ENCODE results near the gene SPRR2A.
A peak's percentile ranks its signal among the peaks of the same experiment; 100 is the strongest.
"Not testable (repeated sequence)": the region's sequence is repeated elsewhere in the genome, so short reads cannot be mapped to it uniquely, and the experiment has no call there.

SPRR2A gene

DNA sequence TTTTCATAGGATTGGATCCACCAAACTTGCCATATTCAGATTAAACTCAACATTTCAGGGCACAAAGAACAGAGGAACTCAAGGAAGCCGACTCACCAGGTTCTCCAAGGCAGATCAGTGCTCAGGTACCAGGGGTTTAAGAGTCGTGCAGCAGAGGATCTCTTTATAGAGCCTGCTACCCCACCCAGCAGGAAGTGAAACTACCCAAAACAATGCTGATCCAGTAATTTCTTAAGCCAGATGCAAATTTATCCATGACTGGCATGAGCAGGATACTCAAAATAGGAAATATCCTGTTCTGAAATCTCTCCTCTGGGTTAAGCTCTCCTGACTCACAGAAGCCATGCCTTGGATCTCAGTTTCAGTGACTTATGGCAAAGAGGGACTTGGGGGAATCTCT lies at the start of gene SPRR2A:
SPRR2A (minus strand) TSS at position 138 of the 400 bp plus-strand sequence. CDS start 777 bp downstream, outside the sequence.
- DNase-seq (ENCODE audit: low spot score), result no peak

DNA sequence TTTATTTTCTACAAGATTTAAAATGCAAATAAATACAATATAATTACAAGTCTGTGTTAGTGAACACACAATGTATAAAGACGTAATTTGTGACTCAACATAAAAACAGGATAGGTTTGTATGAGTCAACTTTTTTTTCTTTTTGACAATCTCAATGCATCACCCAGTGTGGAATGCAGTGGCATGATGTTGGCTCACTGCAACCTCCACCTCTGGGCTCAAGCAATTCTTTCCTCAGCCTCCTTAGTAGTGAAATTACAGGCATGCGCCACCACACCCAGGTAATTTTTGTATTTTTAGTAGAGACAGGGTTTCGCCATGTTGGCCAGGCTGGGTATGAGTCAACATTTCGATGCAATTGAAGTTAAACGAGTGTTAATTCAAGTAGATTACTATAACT lies 42.9 kb upstream of the SPRR2A start:
- DNase-seq (ENCODE audit: low spot score), result peak; percentile 26

GRCh38 chr1:153099461-153100045 lies 42.2 kb upstream of the SPRR2A start:
- no peak for DNase-seq (ENCODE audit: low spot score)

GRCh38 chr1:153095764-153096163 lies 38.5 kb upstream of the SPRR2A start:
- no peak for DNase-seq (ENCODE audit: low spot score)

- no peak for DNase-seq (ENCODE audit: low spot score)
These were observed 37.1 kb upstream of the SPRR2A start, which contains the start of gene SPRR2E for GRCh38 chr1:153094426-153094825. Gene SPRR2E, minus strand, starts transcription at chr1:153094526. Its CDS starts 775 bp downstream, at chr1:153093751.

DNA sequence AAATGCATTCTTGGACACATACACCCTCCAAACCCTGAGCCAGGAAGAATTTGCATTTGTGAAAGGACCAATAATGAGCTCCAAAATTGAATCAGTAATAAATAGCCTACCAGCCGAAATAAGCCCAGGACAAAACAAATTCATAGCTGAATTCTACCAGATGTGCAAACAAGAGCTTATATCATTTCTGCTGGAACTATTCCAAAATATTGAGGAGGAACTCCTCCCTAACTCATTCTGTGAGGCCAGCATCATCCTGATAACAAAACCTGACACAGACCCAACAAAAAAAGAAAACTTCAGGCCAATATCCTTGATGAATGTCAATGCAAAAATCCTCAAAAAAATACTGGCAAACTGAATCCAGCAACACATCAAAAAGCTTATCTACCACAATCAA lies 30.3 kb upstream of the SPRR2A start:
- DNase-seq (ENCODE audit: low spot score), result no peak

- no peak for DNase-seq (ENCODE audit: low spot score)
These were observed 24.4 kb upstream of the SPRR2A start for GRCh38 chr1:153081736-153082135.

DNA sequence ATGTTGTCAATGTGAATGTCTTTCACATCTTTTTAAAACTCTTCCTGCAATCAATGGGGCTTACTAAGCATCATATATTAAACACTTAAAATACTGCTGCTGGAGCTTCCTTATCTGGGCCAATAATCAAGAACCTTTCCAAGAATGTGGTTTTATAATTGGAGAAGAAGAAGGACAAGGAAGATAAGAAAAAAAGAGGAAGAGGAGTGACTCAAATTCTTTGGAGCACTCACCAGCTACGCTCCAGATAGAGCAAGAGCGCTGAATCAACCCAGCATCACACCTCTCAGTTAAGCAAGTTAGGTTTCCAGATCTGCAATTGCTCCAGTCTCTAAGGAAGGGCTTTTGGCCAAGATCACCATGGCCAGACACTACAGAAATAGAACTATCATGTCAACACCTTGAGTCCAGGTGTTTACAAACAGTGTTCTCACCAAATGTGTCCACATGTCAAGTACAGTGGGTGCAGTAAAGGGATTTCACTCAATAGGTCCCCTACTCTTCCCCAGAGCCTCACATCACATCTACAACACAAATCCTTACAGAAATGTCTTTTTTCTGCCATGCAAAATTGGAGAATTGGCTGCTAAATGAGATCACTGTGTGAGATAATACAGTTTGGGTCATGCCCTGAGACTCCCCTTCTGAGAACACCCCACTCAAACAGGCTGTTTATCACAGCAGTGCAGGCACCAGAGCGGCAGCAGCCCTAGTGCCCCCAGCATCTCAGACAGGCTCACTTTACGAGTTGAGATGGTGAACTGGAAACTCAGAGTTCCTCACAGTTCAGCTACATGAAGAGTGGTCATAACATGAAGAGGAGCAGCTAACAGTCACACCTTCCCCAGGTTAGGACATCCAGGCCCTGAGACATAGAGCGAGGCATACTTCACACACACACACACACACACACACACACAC lies 15.8 kb upstream of the SPRR2A start:
- no peak for DNase-seq (ENCODE audit: low spot score)

GRCh38 chr1:153071511-153071910 lies 14.2 kb upstream of the SPRR2A start, which contains the start of gene SPRR2B:
Gene SPRR2B, minus strand, starts transcription at chr1:153071611. Its CDS starts 772 bp downstream, at chr1:153070839.
- DNase-seq (ENCODE audit: low spot score), result no peak

DNA sequence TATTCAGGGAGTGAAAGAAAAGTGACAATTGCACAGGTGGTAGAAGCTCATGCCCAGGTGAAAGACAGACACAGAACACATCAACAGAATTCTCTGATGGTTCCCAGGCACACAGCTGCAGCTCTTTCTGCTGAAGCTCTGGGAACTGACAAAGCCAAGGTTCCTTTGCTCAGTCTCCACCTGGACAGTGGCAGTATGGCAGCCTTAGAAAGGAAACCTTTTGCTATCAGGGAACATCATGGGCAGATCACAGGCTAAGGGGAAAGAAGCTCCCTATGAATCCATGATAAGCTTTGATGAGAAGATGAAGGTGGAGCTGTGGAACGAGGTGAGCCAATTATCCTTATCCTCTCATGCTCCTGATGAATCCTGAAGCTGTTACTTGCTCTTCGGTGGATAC lies 12.9 kb upstream of the SPRR2A start:
- DNase-seq (ENCODE audit: low spot score), result no peak

DNA sequence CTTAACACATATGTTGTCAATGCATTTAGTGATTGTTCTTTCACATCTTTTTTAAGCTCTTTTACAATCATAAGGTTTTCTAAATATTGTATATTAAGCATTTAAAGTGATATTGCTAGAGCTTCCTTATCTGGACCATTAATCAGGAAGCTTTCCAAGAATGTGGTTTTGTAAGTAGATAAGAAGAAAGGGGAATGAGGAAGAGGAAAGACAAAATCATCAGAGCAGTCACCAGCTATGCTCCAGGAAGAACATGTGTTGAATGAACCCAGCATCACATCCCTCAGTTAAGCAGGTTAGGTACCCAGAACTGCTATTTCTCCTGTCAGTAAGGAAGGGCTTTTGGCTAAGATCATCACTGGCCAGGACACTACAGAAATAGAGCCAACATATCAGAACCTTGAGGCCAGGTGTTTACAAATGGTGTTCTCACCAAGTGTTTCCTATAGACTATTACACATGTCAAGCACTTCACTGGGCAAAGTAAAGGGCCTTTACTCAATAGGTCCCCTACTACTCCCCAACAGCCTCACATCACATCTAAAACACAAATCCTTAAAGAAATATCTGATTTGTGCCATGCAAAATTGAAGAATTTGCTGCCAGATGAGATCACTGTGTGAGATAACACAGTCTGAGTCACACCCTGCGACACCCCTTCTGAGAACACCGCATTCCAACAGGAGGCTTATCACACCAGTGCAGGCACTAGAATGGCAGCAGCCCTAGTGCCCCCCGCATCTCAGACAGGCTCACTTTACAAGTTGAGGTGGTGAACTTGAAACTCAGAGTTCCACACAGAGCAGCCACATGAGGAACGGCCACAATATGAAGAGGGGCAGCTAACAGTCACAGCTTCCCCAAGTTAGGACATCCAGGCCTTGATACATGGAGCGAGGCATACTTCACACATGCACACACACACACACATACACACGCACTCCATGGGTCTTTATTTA lies 1.8 kb upstream of the SPRR2A start:
- no peak for DNase-seq (ENCODE audit: low spot score)

DNA sequence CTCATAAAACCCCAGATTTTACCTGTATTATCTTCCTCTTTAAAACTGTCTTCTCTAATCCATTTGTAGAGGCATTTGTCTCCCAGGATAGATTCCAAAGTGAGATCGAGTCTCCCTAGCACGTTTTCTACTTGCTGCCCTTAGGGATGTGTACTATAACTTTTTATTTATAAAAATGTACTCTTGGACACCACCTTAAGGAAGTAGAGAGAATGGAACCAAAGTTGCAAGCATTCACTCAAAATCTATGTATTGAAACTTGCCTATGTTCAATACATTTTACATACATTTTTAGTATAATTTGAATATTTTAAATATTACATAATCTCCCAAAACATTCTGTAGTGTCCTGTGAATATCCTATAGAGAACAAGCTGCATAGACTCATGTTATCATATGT lies 842 bp upstream of the SPRR2A start:
- no peak for DNase-seq (ENCODE audit: low spot score)

GRCh38 chr1:153056111-153056510 lies 1.2 kb downstream of the SPRR2A start:
- DNase-seq (ENCODE audit: low spot score), result not testable (repeated sequence)

- no peak for DNase-seq (ENCODE audit: low spot score)
These were observed 8.1 kb downstream of the SPRR2A start for GRCh38 chr1:153049211-153049610.

DNA sequence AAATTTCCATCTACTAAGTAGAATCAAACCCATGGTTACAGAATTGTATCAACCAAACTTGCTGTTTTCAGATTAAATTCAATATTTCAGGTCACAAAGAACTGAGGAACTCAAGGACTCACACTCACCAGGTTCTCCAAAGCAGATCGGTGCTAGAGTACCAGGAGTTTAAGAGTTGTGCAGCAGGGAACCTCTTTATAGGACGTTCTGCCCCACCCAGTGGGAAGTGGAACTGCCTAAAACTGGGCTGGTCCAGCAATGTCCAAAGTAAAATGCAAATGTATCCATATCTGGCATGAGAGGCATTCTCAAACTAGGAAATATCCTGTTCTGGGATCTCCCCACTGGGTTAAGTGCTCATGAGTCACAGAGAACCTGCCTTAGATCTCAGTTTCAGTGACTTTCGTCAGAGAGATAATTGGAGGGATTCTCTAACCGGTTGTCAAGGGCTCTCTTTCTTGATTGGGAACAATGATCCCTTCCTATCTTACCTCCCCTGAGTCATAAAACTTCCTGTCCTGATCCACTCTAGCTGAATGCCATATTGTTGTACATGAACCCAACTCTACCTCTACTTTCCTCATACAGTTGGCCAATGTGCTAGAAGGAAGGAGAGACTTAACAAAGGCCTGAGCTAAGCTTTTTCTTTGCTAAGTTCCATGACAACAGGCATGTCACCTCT lies 16.2 kb downstream of the SPRR2A start, which contains the start of gene SPRR2D:
SPRR2D (minus strand) TSS at position 171 of the 682 bp plus-strand sequence. CDS start 774 bp downstream, outside the sequence.
- peak; percentile 64 for DNase-seq (ENCODE audit: low spot score)

GRCh38 chr1:153035211-153035610 lies 22.1 kb downstream of the SPRR2A start:
- DNase-seq (ENCODE audit: low spot score), result no peak

DNA sequence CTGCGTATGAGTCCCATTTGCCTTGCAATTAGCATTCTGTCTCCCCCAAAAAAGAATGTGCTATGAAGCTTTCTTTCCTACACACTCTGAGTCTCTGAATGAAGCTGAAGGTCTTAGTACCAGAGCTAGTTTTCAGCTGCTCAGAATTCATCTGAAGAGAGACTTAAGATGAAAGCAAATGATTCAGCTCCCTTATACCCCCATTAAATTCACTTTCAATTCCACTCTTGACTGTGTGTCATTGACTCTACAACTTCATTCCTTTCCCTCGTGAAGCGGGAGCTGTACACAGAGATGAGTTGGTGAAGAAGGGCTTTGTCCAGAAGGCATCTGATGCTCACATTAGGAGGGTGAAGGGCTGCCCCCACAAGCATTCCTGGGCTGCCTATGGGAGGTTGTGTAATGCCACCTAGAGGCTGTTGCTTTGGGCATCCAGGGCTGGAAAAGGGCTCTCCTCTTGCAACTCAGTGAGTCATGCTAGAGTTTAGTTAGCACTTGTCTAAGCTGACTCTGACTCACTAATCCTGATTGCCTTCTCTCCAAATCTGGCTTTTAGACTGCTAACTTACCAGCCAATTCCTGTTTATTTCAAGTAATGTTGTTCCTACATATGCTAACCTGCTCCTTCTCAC lies 24.5 kb downstream of the SPRR2A start:
- DNase-seq (ENCODE audit: low spot score), result peak; percentile 69

DNA sequence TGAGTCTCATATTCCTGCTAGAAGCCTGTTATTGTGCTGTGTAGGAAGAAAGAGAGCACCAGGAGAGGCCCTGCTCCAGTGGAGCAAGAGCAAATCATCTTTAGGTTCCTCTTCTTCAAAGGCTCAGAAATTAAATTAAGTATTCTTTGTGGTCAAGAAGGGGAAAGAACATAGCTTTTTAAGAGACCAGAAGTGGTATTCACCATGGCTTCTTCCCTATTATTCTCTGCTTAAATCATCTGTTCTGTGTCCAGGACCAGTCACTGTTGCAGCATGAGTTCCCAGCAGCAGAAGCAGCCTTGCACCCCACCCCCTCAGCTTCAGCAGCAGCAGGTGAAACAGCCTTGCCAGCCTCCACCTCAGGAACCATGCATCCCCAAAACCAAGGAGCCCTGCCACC lies 25.2 kb downstream of the SPRR2A start:
- DNase-seq (ENCODE audit: low spot score), result no peak

- DNase-seq (ENCODE audit: low spot score), result no peak
These were observed 26.4 kb downstream of the SPRR2A start, which contains the start of gene SPRR1B for GRCh38 chr1:153030895-153031294. Gene SPRR1B, plus strand, starts transcription at chr1:153031203. Its CDS starts 1,143 bp downstream, at chr1:153032346.

- no peak for DNase-seq (ENCODE audit: low spot score)
These were observed 28.5 kb downstream of the SPRR2A start for GRCh38 chr1:153028766-153029165.

DNA sequence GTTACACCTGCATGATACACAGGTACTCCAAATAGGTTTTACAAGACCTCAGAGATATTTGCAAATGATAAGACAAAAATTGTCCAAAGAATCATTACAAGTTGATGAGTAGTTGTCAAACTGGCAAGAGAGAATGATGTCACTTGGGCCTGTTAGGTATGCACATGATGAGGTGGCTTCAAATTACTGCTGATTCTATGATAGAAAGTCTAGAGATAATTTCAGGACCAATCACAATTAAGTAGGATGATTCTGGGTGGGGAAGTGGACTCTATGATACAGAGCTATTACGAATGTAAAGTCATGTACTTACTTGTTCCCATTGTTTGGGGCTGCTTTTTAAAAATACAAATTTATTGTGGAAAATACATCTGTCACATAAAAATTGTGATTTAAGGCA lies 31.5 kb downstream of the SPRR2A start:
- DNase-seq (ENCODE audit: low spot score), result no peak

All from SW480 (cell line).